WTC11 (cell line): ENCODE results near the gene PTPRN2. TPM values are rescaled to one million over a fixed set of nuclear protein-coding genes. Genes with fewer than 3 reads are reported as not detected.

ENCODE experiments used
- ATAC-seq: fragments of 200-7000 bp; cut with Tn5 transposase; 2 replicates; pipeline ENCODE4 v1.10.0; 2021; ENCODE audit warnings: mild to moderate bottlenecking, moderate library complexity
- CTCF ChIA-PET: fragments of 300-600 bp; sonication (Branson Sonifier 250); formaldehyde crosslinking; loops from one replicate; lab custom pipeline; 2021; ENCODE audit warnings: antibody characterized with exemption; lab: Charles Lee
- POLR2A ChIA-PET: fragments of 350-600 bp; sonication (Branson Sonifier 250); formaldehyde crosslinking; loops from one replicate; lab custom pipeline; 2021; ENCODE audit warnings: antibody characterized with exemption; lab: Charles Lee
- DNase-seq: peaks from one replicate; pipeline ENCODE4 v3.0.0; 2021; ENCODE audit warnings: low spot score
- H3K27ac Mint-ChIP-seq: 2 replicates; pipeline ENCODE4 v1.8.0; 2021; ENCODE audit warnings: mixed read lengths
- H3K27me3 Mint-ChIP-seq: 2 replicates; pipeline ENCODE4 v1.8.0; 2021; ENCODE audit warnings: low read depth, mild to moderate bottlenecking, moderate library complexity, mixed read lengths
- H3K36me3 Mint-ChIP-seq: 2 replicates; pipeline ENCODE4 v1.8.0; 2021; ENCODE audit warnings: mixed read lengths
- H3K4me1 Mint-ChIP-seq: 2 replicates; pipeline ENCODE4 v1.8.0; 2022; ENCODE audit warnings: mixed read lengths
- H3K4me3 Mint-ChIP-seq: 2 replicates; pipeline ENCODE4 v1.8.0; 2021; ENCODE audit warnings: mild to moderate bottlenecking, moderate library complexity, mixed read lengths
- H3K9me3 Mint-ChIP-seq: 2 replicates; pipeline ENCODE4 v1.8.0; 2021; ENCODE audit warnings: mixed read lengths
- ATF1 ChIP-seq: sonication (generic); formaldehyde crosslinking; IDR thresholded peaks from 2 replicates; pipeline ENCODE4 v1.8.1; 2023; ENCODE audit warnings: mild to moderate bottlenecking, moderate library complexity, missing genetic modification reagents
- ATF2 ChIP-seq: sonication (generic); formaldehyde crosslinking; IDR thresholded peaks from 2 replicates; pipeline ENCODE4 v1.8.1; 2022; ENCODE audit warnings: low read depth, missing genetic modification reagents, borderline replicate concordance
- ATF3 ChIP-seq: sonication (generic); formaldehyde crosslinking; conservative IDR thresholded peaks from 2 replicates; pipeline ENCODE4 v1.8.1; 2022; ENCODE audit warnings: mild to moderate bottlenecking, missing genetic modification reagents
- CBFB ChIP-seq: sonication (generic); formaldehyde crosslinking; IDR thresholded peaks from 2 replicates; pipeline ENCODE4 v1.8.1; 2022; ENCODE audit warnings: mild to moderate bottlenecking, low read depth, missing genetic modification reagents
- ELF4 ChIP-seq: sonication (generic); formaldehyde crosslinking; IDR thresholded peaks from 2 replicates; pipeline ENCODE4 v1.8.1; 2022; ENCODE audit warnings: low read depth, mild to moderate bottlenecking, moderate library complexity, missing genetic modification reagents
- PRRX2 ChIP-seq: fragments of 250-450 bp; sonication (Bioruptor Pico); IDR thresholded peaks from 2 replicates; pipeline ENCODE4 v1.8.0; 2021; ENCODE audit warnings: mild to moderate bottlenecking
- RELA ChIP-seq: sonication (generic); formaldehyde crosslinking; IDR thresholded peaks from 2 replicates; pipeline ENCODE4 v1.8.1; 2022; ENCODE audit warnings: missing genetic modification reagents, mild to moderate bottlenecking, borderline replicate concordance
- TP53 ChIP-seq: sonication (generic); formaldehyde crosslinking; IDR thresholded peaks from 2 replicates; pipeline ENCODE4 v1.8.1; 2023; ENCODE audit warnings: mild to moderate bottlenecking, missing genetic modification reagents
- ZNF232 ChIP-seq: sonication (generic); formaldehyde crosslinking; IDR thresholded peaks from 2 replicates; pipeline ENCODE4 v1.8.0; 2022; ENCODE audit warnings: mild to moderate bottlenecking, missing genetic modification reagents
- ZNF532 ChIP-seq: fragments of 250-450 bp; sonication (Bioruptor Pico); IDR thresholded peaks from 2 replicates; pipeline ENCODE4 v1.9.0; 2021; ENCODE audit warnings: mild to moderate bottlenecking, borderline replicate concordance
- total RNA-seq: library from RNA; stranded (reverse); gene quantifications from 3 replicates; pipeline ENCODE4 v1.2.3, GENCODE V29; 2021
- TF ChIP-seq, protein P1 (sequence below): sonication (generic); formaldehyde crosslinking; IDR thresholded peaks from 2 replicates; pipeline ENCODE4 v1.8.0; 2023; ENCODE audit warnings: missing genetic modification reagents
- TF ChIP-seq, protein P2 (sequence below): fragments of 250-450 bp; sonication (Bioruptor Pico); conservative IDR thresholded peaks from 2 replicates; pipeline ENCODE4 v1.9.0; 2021; ENCODE audit warnings: mild to moderate bottlenecking
- TF ChIP-seq, protein P3 (sequence below): fragments of 250-450 bp; sonication (Bioruptor Pico); IDR thresholded peaks from 2 replicates; pipeline ENCODE4 v2.1.2; 2022; ENCODE audit warnings: mild to moderate bottlenecking, moderate library complexity
- TF ChIP-seq, protein P4 (sequence below): sonication (generic); formaldehyde crosslinking; IDR thresholded peaks from 2 replicates; pipeline ENCODE4 v1.8.1; 2022; ENCODE audit warnings: mild to moderate bottlenecking, moderate library complexity, missing genetic modification reagents
- TF ChIP-seq, protein P5 (sequence below): fragments of 200-600 bp; IDR thresholded peaks from 2 replicates; pipeline ENCODE4 v1.8.0; 2022; ENCODE audit warnings: antibody characterized with exemption
- TF ChIP-seq, protein P6 (sequence below): sonication (generic); formaldehyde crosslinking; IDR thresholded peaks from 2 replicates; pipeline ENCODE4 v1.8.1; 2023; ENCODE audit warnings: mild to moderate bottlenecking, missing genetic modification reagents, borderline replicate concordance

The PTPRN2 gene
- total RNA-seq, 1 experiment from 2014 or later, result 4.7 TPM

- ChIA-PET CTCF (no interaction called here), POLR2A (no interaction called here)
- H3K27me3 Mint-ChIP-seq, result peaks cover 3% of the 10 kb centered on the region; the same call in 1 of the 2 replicates
- TF ChIP-seq RELA, result no peak
- TF ChIP-seq, protein P1, sequence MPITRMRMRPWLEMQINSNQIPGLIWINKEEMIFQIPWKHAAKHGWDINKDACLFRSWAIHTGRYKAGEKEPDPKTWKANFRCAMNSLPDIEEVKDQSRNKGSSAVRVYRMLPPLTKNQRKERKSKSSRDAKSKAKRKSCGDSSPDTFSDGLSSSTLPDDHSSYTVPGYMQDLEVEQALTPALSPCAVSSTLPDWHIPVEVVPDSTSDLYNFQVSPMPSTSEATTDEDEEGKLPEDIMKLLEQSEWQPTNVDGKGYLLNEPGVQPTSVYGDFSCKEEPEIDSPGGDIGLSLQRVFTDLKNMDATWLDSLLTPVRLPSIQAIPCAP (CRISPR knock-in tag), result no peak
- TF ChIP-seq CBFB (CRISPR knock-in tag), result no peak
- TF ChIP-seq, protein P2, sequence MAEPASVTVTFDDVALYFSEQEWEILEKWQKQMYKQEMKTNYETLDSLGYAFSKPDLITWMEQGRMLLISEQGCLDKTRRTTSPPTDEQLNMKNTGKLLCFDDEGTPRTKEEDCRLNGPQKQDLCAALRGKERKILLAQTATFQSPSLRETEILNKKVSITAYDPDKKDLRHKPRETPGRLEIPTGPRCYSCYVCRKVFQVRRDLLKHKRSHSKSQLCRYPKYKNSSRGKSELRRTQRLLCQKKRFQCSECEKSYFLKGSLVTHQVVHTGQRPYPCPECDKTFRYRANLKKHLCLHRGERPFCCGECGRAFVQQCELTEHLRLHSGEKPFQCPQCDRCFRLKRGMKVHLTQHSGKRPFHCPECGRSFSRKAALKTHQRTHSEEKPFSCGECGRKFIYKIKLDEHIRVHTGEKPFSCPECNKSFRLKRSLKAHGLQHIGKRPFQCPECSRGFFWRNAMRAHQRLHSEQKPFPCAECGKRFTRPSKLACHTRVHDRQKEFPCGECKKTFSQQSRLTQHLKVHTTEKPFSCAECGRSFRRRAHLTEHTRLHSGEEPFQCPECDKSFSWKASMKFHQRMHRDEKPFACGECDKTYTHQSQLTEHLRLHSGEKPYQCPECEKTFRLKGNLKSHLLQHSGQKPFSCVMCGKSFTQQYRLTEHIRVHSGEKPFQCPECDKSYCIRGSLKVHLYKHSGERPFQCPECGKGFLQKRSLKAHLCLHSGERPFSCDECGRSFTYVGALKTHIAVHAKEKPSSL (CRISPR knock-in tag), result no peak
- no peak for TF ChIP-seq ZNF532
- no peak for TF ChIP-seq ATF2
- TF ChIP-seq TP53 (CRISPR knock-in tag), result no peak
- TF ChIP-seq ZNF232 (CRISPR knock-in tag), result no peak
- TF ChIP-seq, protein P3, sequence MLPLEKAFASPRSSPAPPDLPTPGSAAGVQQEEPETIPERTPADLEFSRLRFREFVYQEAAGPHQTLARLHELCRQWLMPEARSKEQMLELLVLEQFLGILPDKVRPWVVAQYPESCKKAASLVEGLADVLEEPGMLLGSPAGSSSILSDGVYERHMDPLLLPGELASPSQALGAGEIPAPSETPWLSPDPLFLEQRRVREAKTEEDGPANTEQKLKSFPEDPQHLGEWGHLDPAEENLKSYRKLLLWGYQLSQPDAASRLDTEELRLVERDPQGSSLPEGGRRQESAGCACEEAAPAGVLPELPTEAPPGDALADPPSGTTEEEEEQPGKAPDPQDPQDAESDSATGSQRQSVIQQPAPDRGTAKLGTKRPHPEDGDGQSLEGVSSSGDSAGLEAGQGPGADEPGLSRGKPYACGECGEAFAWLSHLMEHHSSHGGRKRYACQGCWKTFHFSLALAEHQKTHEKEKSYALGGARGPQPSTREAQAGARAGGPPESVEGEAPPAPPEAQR (CRISPR knock-in tag), result no peak
- TF ChIP-seq, protein P4, sequence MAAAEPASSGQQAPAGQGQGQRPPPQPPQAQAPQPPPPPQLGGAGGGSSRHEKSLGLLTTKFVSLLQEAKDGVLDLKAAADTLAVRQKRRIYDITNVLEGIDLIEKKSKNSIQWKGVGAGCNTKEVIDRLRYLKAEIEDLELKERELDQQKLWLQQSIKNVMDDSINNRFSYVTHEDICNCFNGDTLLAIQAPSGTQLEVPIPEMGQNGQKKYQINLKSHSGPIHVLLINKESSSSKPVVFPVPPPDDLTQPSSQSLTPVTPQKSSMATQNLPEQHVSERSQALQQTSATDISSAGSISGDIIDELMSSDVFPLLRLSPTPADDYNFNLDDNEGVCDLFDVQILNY, result no peak
- TF ChIP-seq, protein P5, sequence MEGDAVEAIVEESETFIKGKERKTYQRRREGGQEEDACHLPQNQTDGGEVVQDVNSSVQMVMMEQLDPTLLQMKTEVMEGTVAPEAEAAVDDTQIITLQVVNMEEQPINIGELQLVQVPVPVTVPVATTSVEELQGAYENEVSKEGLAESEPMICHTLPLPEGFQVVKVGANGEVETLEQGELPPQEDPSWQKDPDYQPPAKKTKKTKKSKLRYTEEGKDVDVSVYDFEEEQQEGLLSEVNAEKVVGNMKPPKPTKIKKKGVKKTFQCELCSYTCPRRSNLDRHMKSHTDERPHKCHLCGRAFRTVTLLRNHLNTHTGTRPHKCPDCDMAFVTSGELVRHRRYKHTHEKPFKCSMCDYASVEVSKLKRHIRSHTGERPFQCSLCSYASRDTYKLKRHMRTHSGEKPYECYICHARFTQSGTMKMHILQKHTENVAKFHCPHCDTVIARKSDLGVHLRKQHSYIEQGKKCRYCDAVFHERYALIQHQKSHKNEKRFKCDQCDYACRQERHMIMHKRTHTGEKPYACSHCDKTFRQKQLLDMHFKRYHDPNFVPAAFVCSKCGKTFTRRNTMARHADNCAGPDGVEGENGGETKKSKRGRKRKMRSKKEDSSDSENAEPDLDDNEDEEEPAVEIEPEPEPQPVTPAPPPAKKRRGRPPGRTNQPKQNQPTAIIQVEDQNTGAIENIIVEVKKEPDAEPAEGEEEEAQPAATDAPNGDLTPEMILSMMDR, result no peak
- no peak for TF ChIP-seq PRRX2 (CRISPR knock-in tag)
- H3K4me3 Mint-ChIP-seq, result no peak overlapping the region
- peaks cover 23% of the 10 kb centered on the region for H3K9me3 Mint-ChIP-seq
- no peaks in the 10 kb centered on the region for H3K4me1 Mint-ChIP-seq
- peaks cover 22% of the 10 kb centered on the region for H3K36me3 Mint-ChIP-seq
- ATAC-seq, result no peak
- no peak for DNase-seq
- H3K27ac Mint-ChIP-seq, result no peak overlapping the region
These were observed 919.9 kb downstream of the PTPRN2 start for GRCh38 chr7:157667731-157668130.

GRCh38 chr7:157667261-157667660 is 920.4 kb downstream of the PTPRN2 start:
- Mint-ChIP-seq H3K4me3 (no peak overlapping the region), H3K4me1 (no peaks in the 10 kb centered on the region), H3K9me3 (peaks cover 18% of the 10 kb centered on the region), H3K36me3 (peaks cover 18% of the 10 kb centered on the region), H3K27me3 (no peaks in the 10 kb centered on the region; the same call in 1 of the 2 replicates), H3K27ac (no peak overlapping the region)
- POLR2A ChIA-PET, result no interaction called here
- DNase-seq, result no peak
- CTCF ChIA-PET, result no interaction called here
- ATAC-seq, result no peak
- TF ChIP-seq ELF4 (CRISPR knock-in tag), result no peak
- TF ChIP-seq RELA, result no peak
- TF ChIP-seq ATF3 (CRISPR knock-in tag), result no peak
- no peak for TF ChIP-seq ATF1 (CRISPR knock-in tag)
- TF ChIP-seq, protein P6, sequence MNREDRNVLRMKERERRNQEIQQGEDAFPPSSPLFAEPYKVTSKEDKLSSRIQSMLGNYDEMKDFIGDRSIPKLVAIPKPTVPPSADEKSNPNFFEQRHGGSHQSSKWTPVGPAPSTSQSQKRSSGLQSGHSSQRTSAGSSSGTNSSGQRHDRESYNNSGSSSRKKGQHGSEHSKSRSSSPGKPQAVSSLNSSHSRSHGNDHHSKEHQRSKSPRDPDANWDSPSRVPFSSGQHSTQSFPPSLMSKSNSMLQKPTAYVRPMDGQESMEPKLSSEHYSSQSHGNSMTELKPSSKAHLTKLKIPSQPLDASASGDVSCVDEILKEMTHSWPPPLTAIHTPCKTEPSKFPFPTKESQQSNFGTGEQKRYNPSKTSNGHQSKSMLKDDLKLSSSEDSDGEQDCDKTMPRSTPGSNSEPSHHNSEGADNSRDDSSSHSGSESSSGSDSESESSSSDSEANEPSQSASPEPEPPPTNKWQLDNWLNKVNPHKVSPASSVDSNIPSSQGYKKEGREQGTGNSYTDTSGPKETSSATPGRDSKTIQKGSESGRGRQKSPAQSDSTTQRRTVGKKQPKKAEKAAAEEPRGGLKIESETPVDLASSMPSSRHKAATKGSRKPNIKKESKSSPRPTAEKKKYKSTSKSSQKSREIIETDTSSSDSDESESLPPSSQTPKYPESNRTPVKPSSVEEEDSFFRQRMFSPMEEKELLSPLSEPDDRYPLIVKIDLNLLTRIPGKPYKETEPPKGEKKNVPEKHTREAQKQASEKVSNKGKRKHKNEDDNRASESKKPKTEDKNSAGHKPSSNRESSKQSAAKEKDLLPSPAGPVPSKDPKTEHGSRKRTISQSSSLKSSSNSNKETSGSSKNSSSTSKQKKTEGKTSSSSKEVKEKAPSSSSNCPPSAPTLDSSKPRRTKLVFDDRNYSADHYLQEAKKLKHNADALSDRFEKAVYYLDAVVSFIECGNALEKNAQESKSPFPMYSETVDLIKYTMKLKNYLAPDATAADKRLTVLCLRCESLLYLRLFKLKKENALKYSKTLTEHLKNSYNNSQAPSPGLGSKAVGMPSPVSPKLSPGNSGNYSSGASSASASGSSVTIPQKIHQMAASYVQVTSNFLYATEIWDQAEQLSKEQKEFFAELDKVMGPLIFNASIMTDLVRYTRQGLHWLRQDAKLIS, result no peak
